CMK (cell line): Measurements from ENCODE around the gene HEXIM1.

Experiments
- DNase-seq: peaks from one replicate; pipeline ENCODE4 v3.0.0-alpha.2; 2010; ENCODE audit warnings: low read depth

The HEXIM1 gene

GRCh38 chr17:45172232-45172540 is 23.9 kb downstream of the HEXIM1 start:
- no peak for DNase-seq

GRCh38 chr17:45172541-45173286 is 24.4 kb downstream of the HEXIM1 start:
- no peak for DNase-seq

DNA sequence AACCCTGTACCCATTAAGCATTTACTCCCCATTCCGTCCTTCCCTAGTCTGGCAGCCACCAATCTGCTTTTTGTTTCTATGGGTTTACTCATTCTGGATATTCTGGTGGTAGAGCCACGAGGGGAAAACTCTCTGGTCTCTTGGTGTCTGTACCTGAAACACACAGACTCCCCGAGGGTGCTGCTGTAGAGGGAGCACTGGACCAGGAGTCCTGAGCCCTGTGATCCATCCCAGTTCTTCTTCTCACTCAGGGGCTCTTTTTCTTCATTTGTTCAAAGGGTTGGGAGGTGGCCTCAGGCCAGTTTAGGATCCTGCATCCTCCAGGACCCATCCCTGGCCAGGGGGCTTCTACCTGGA is 27.5 kb downstream of the HEXIM1 start:
- no peak for DNase-seq

GRCh38 chr17:45177563-45177962 is 29.3 kb downstream of the HEXIM1 start:
- no peak for DNase-seq

GRCh38 chr17:45184144-45184543 is 35.9 kb downstream of the HEXIM1 start:
- no peak for DNase-seq

GRCh38 chr17:45186801-45187354 is 38.6 kb downstream of the HEXIM1 start:
- DNase-seq: no peak

DNA sequence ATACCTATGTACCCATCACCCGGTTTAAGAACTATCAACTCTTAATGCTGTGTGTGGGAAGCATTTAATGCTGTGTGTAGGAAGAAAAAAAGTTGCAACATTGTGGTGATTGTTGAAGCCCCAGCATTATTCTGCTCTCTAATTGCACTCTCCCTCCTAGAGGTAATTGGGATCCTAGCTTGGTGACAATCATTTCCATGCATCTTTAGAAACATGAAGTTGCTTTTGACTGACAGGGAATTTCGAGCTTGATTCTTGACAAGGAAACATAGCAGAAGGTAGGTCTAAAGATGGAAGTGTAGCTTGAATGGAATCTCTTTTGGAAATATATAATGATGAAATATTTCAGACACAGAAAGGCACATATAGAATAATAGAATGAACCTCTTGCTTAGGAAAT is 40.7 kb downstream of the HEXIM1 start:
- no peak for DNase-seq

- no peak for DNase-seq
Measured at GRCh38 chr17:45190503-45191255, 42.4 kb downstream of the HEXIM1 start.

DNA sequence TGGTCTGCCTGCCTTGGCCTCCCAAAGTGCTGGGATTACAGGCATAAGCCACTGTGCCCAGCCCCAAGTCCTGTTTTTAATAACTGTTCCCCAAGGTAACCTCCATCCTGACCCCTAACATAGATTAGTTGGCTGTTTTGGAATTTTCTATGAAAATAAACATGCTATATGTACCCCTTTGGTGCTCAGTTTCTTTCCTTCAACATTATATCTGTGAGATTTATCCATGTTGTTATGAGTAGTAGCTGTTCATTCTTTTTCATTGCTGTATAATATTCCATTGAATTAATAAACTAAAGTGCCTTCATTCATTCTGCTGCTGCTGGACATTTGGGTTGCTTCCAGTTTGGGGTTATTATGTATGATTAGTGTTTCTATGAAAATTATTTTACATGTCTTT is 47.1 kb downstream of the HEXIM1 start:
- no peak for DNase-seq

DNA sequence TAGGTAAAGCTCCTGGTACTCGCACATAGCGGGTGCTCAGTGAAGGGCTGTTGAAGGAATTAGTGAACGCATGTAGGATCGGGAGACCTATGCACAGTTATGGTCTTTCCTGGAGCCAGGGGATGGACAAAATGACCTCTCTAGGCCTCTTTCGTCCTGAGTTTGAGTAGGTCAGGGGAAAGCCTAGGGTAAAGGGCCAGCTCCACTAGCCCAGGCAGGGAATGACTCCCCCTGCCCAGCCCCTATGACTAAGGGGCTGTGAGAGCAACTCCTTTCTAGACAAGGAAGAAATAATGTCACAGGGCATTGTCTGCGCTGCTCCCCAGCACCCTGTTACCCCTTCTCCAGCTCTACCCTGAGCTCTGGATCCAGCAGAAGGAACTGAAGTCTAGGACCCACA is 48.8 kb downstream of the HEXIM1 start:
- no peak for DNase-seq

GRCh38 chr17:45197555-45198334 is 49.5 kb downstream of the HEXIM1 start:
- DNase-seq: peak; percentile 77

GRCh38 chr17:45200701-45201100 is 52.4 kb downstream of the HEXIM1 start:
- DNase-seq: no peak

GRCh38 chr17:45201457-45201856 is 53.2 kb downstream of the HEXIM1 start:
- DNase-seq: no peak
